AG04449 (cell line): ENCODE measurements around the gene PADI1.

Experiments used
- CTCF ChIA-PET: fragments of 350-600 bp; formaldehyde crosslinking; extraction: SDS; loops from one replicate; lab custom pipeline; 2021; ENCODE audit warnings: antibody characterized with exemption; lab: Yijun Ruan, JAX
- POLR2A ChIA-PET: fragments of 400-600, 350-600 bp; formaldehyde crosslinking; extraction: SDS; loops from one replicate; lab custom pipeline; 2020; ENCODE audit warnings: antibody characterized with exemption, inconsistent platforms; lab: Yijun Ruan, JAX
- DNase-seq: peaks from one replicate; pipeline ENCODE4 v3.0.0-alpha.2; 2010; ENCODE audit warnings: low read depth, low spot score
- H3K4me3 ChIP-seq: 2 replicates; pipeline ENCODE4 v1.5.1; 2011; ENCODE audit warnings: low read depth, mild to moderate bottlenecking, control low read depth, low read length
- CTCF ChIP-seq: IDR thresholded peaks from one replicate; pipeline ENCODE4 v1.5.1; 2011; ENCODE audit warnings: mild to moderate bottlenecking, moderate library complexity, low read length, control low read depth, inconsistent platforms; ENCODE audit not compliant: insufficient read depth; ENCODE audit errors: missing control alignments

PADI1 gene

GRCh38 chr1:17216078-17216477, 11.2 kb downstream of the PADI1 start:
- CTCF ChIA-PET = interaction anchor here (0.7 to 2.8 kb wide), 5 partner anchors 9 to 90 kb away, joined by 3 to 7 read pairs (median 3); no protein-coding TSS in a partner anchor
- TF ChIP-seq CTCF = no peak
- no peak for DNase-seq
- POLR2A ChIA-PET = interaction anchor here (0.8 to 1.5 kb wide), 2 partner anchors 9 to 10 kb away, joined by 3 to 4 read pairs; no protein-coding TSS in a partner anchor
- H3K4me3 ChIP-seq = no peak overlapping the region

GRCh38 chr1:17217607-17218006, 12.7 kb downstream of the PADI1 start:
- ChIA-PET POLR2A (no interaction called here), CTCF (no interaction called here)
- H3K4me3 ChIP-seq = no peak overlapping the region
- DNase-seq = no peak
- TF ChIP-seq CTCF = no peak

- CTCF ChIA-PET = no interaction called here
- no peak for TF ChIP-seq CTCF
- POLR2A ChIA-PET = no interaction called here
- no peak for DNase-seq
- H3K4me3 ChIP-seq = no peak overlapping the region
Observed at GRCh38 chr1:17218939-17219338, 14.0 kb downstream of the PADI1 start.

- no peak for DNase-seq
- TF ChIP-seq CTCF = no peak
- H3K4me3 ChIP-seq = no peak overlapping the region
- ChIA-PET POLR2A (no interaction called here), CTCF (interaction anchor here (1.3 kb wide), 1 partner anchor 20 kb away, joined by 3 read pairs; no protein-coding TSS in a partner anchor)
Observed at GRCh38 chr1:17220287-17220686, 15.4 kb downstream of the PADI1 start.

- no peak for TF ChIP-seq CTCF
- POLR2A ChIA-PET = interaction anchor here (2.1 kb wide), 1 partner anchor 11 kb away, joined by 5 read pairs; no protein-coding TSS in a partner anchor
- no peak overlapping the region for H3K4me3 ChIP-seq
- no peak for DNase-seq
- CTCF ChIA-PET = interaction anchor here (0.7 to 1.7 kb wide), 7 partner anchors 9 to 97 kb away, joined by 3 to 5 read pairs (median 4); partner anchors contain the start of gene PADI1
Observed at GRCh38 chr1:17222557-17222956, 17.6 kb downstream of the PADI1 start.

GRCh38 chr1:17224434-17224833, 19.5 kb downstream of the PADI1 start:
- CTCF ChIA-PET = interaction anchor here (0.9 to 3.7 kb wide), 4 partner anchors 8 to 99 kb away, joined by 4 to 21 read pairs (median 6); no protein-coding TSS in a partner anchor
- TF ChIP-seq CTCF = no peak
- POLR2A ChIA-PET = interaction anchor here (1.3 kb wide), 1 partner anchor 10 kb away, joined by 5 read pairs; no protein-coding TSS in a partner anchor
- no peak overlapping the region for H3K4me3 ChIP-seq
- DNase-seq = no peak
